H1 (cell line): ENCODE data around the gene DNAJC16. TPM values are rescaled to one million over a fixed set of nuclear protein-coding genes. Genes with fewer than 3 reads are reported as not detected.

Source experiments
- CTCF ChIA-PET: fragments of 300-600 bp; sonication (Branson Sonifier 250); formaldehyde crosslinking; loops from one replicate; lab custom pipeline; 2021; ENCODE audit not compliant: partially characterized antibody; lab: Charles Lee
- POLR2A ChIA-PET: fragments of 300-600 bp; sonication (Branson Sonifier 250); formaldehyde crosslinking; loops from one replicate; lab custom pipeline; 2021; ENCODE audit warnings: inconsistent platforms; ENCODE audit not compliant: partially characterized antibody; lab: Charles Lee
- DNase-seq, 2 experiments: peaks; one replicate each; pipeline versions ENCODE4 v3.0.0 to v3.0.0-alpha.2; 2010 to 2022; ENCODE audit warnings: low spot score in 2 of 2, low read depth in 1 of 2, mixed read lengths in 1 of 2
- FAIRE-seq: peaks from 2 replicates; lab custom pipeline; 2011; peaks lifted over from hg19 to GRCh38; lab: Jason Lieb, UNC
- H2AFZ ChIP-seq: 2 replicates; pipeline ENCODE4 v1.8.1; 2012; ENCODE audit warnings: low read length, inconsistent platforms
- H2AK5ac ChIP-seq: 2 replicates; pipeline ENCODE4 v1.6.1; 2013; ENCODE audit warnings: low read depth, low read length
- H2BK120ac ChIP-seq: replicated peaks from 2 replicates; pipeline ENCODE3; 2013; ENCODE audit warnings: low read depth, low read length, inconsistent platforms
- H2BK12ac ChIP-seq: 2 replicates; pipeline ENCODE4 v1.6.1; 2013; ENCODE audit warnings: low read depth, low read length
- H2BK15ac ChIP-seq: 2 replicates; pipeline ENCODE4 v1.6.1; 2013; ENCODE audit warnings: low read length
- H2BK20ac ChIP-seq: 2 replicates; pipeline ENCODE4 v1.6.1; 2013; ENCODE audit warnings: low read length
- H2BK5ac ChIP-seq: 2 replicates; pipeline ENCODE4 v1.6.1; 2013; ENCODE audit warnings: low read depth, low read length
- H3K14ac ChIP-seq: 2 replicates; pipeline ENCODE4 v1.6.1; 2013; ENCODE audit warnings: inconsistent platforms; ENCODE audit not compliant: insufficient read length
- H3K18ac ChIP-seq: 2 replicates; pipeline ENCODE4 v1.6.1; 2013; ENCODE audit warnings: low read length; ENCODE audit errors: extremely low read depth
- H3K23ac ChIP-seq: 2 replicates; pipeline ENCODE4 v1.6.1; 2013; ENCODE audit warnings: inconsistent platforms; ENCODE audit not compliant: insufficient read length
- H3K23me2 ChIP-seq: 2 replicates; pipeline ENCODE4 v1.6.1; 2013; ENCODE audit warnings: low read depth, low read length
- H3K27ac ChIP-seq: 2 replicates; pipeline ENCODE4 v1.6.1; 2011; ENCODE audit warnings: low read depth, low read length, inconsistent platforms
- H3K27me3 ChIP-seq, 4 experiments: replicated peaks in 1 of 4; 1 replicate in 1 of 4; 2 replicates in 3 of 4; pipeline versions ENCODE4 v1.6.1 to v1.8.1; 2011 to 2013; ENCODE audit warnings: low read length in 3 of 4, mild to moderate bottlenecking in 3 of 4, inconsistent platforms in 2 of 4, mixed read lengths in 2 of 4, moderate library complexity in 1 of 4; ENCODE audit not compliant: control insufficient read depth in 3 of 4, insufficient read depth in 3 of 4; ENCODE audit errors: extremely low read depth in 1 of 4
- H3K36me3 ChIP-seq, 4 experiments: 2 replicates each; pipeline versions ENCODE4 v1.6.1 to v1.8.1; 2011 to 2013; ENCODE audit warnings: mild to moderate bottlenecking in 4 of 4, low read length in 3 of 4, moderate library complexity in 2 of 4, control low read depth in 1 of 4, inconsistent platforms in 1 of 4; ENCODE audit not compliant: insufficient read depth in 4 of 4, control insufficient read depth in 2 of 4
- H3K4ac ChIP-seq: replicated peaks from 2 replicates; pipeline ENCODE3; 2013; ENCODE audit warnings: low read length, low read depth, mixed read lengths, inconsistent platforms; ENCODE audit not compliant: insufficient read length
- H3K4me1 ChIP-seq, 4 experiments: replicated peaks in 1 of 4; 1 replicate in 1 of 4; 2 replicates in 3 of 4; pipeline versions ENCODE4 v1.6.1 to v1.8.1; 2011 to 2013; ENCODE audit warnings: low read length in 3 of 4, inconsistent platforms in 2 of 4, mixed read lengths in 1 of 4; ENCODE audit not compliant: insufficient read depth in 4 of 4, control insufficient read depth in 3 of 4
- H3K4me2 ChIP-seq, 2 experiments: 2 replicates each; pipeline versions ENCODE4 v1.6.1 to v1.8.1; 2011 to 2013; ENCODE audit warnings: low read depth in 2 of 2, low read length in 2 of 2, control low read depth in 1 of 2, inconsistent platforms in 1 of 2, mild to moderate bottlenecking in 1 of 2; ENCODE audit not compliant: insufficient read depth in 1 of 2
- H3K4me3 ChIP-seq, 4 experiments: fragments of 200-600, 300-600 bp in 1 of 4; sonication (generic), shearing (Covaris generic), sonication (Bioruptor Twin) in 1 of 4; 2 replicates each; pipeline versions ENCODE4 v1.5.1 to v1.8.1; 2011 to 2016; ENCODE audit warnings: low read length in 4 of 4, low read depth in 3 of 4, control low read depth in 2 of 4, inconsistent platforms in 2 of 4, mild to moderate bottlenecking in 2 of 4, mixed read lengths in 1 of 4, moderate library complexity in 1 of 4; ENCODE audit not compliant: insufficient read depth in 2 of 4; ENCODE audit errors: extremely low read depth in 1 of 4
- H3K56ac ChIP-seq: replicated peaks from 2 replicates; pipeline ENCODE3; 2013; ENCODE audit warnings: low read depth, mild to moderate bottlenecking, mixed read lengths, low read length, inconsistent platforms; ENCODE audit not compliant: insufficient read length
- H3K79me1 ChIP-seq: 2 replicates; pipeline ENCODE4 v1.6.1; 2013; ENCODE audit warnings: low read depth, low read length, control low read depth
- H3K79me2 ChIP-seq, 2 experiments: 2 replicates each; pipeline versions ENCODE4 v1.6.1 to v1.8.1; 2012 to 2013; ENCODE audit warnings: low read length in 2 of 2, mild to moderate bottlenecking in 2 of 2, inconsistent platforms in 1 of 2; ENCODE audit not compliant: insufficient read depth in 2 of 2, control insufficient read depth in 1 of 2
- H3K9ac ChIP-seq, 4 experiments: replicated peaks in 1 of 4; 1 replicate in 1 of 4; 2 replicates in 3 of 4; pipeline versions ENCODE4 v1.6.1 to v1.8.1; 2011 to 2013; ENCODE audit warnings: low read depth in 3 of 4, low read length in 3 of 4, control low read depth in 2 of 4, mild to moderate bottlenecking in 2 of 4, moderate library complexity in 2 of 4, inconsistent platforms in 1 of 4; ENCODE audit errors: extremely low read depth in 1 of 4
- H3K9me3 ChIP-seq, 2 experiments: 2 replicates each; pipeline versions ENCODE4 v1.6.1 to v1.8.1; 2012 to 2013; ENCODE audit warnings: mild to moderate bottlenecking in 2 of 2, moderate library complexity in 2 of 2, control low read depth in 1 of 2, inconsistent platforms in 1 of 2, low read depth in 1 of 2, low read length in 1 of 2, mixed read lengths in 1 of 2; ENCODE audit not compliant: insufficient read depth in 2 of 2
- H4K20me1 ChIP-seq, 2 experiments: replicated peaks in 1 of 2; 2 replicates each; pipeline versions ENCODE3 to v1.8.1; 2011 to 2013; ENCODE audit warnings: inconsistent platforms in 2 of 2, low read length in 2 of 2, mild to moderate bottlenecking in 1 of 2; ENCODE audit not compliant: insufficient read depth in 2 of 2, control insufficient read depth in 1 of 2
- H4K5ac ChIP-seq: 2 replicates; pipeline ENCODE4 v1.6.1; 2013; ENCODE audit warnings: low read length, low read depth, mixed read lengths, inconsistent platforms; ENCODE audit not compliant: insufficient read length
- H4K8ac ChIP-seq: 2 replicates; pipeline ENCODE4 v1.8.0; 2013; ENCODE audit warnings: mild to moderate bottlenecking, moderate library complexity, low read length, inconsistent platforms; ENCODE audit not compliant: insufficient read depth; ENCODE audit errors: extremely low read depth
- H4K91ac ChIP-seq: replicated peaks from 2 replicates; pipeline ENCODE3; 2013; ENCODE audit warnings: low read length, mixed read lengths, inconsistent platforms; ENCODE audit not compliant: insufficient read length
- BRCA1 ChIP-seq: IDR thresholded peaks from 2 replicates; pipeline ENCODE4 v1.6.1; 2012; ENCODE audit warnings: low read depth, low read length, improper control_type of control experiment
- PHF8 ChIP-seq: fragments of 200-600 bp; sonication (generic); conservative IDR thresholded peaks from 2 replicates; pipeline ENCODE4 v1.7.1; 2012; ENCODE audit warnings: low read depth, mild to moderate bottlenecking, inconsistent platforms, low read length, moderate library complexity
- ZNF274 ChIP-seq: IDR thresholded peaks from 2 replicates; pipeline ENCODE4 v1.7.0; 2012; ENCODE audit warnings: low read length, borderline replicate concordance; ENCODE audit errors: extremely low read depth
- WGBS, 2 experiments: shearing (Covaris generic) in 1 of 2; methylation state at CpG; one replicate each; pipeline versions ENCODE4 v1.1.6 to v1.1.7; 2013 to 2015; ENCODE audit warnings: low lambda C conversion rate in 2 of 2, mixed read lengths in 2 of 2, inconsistent platforms in 1 of 2, low coverage in 1 of 2, missing lambda C conversion rate in 1 of 2; ENCODE audit not compliant: insufficient replicate concordance in 2 of 2, insufficient coverage in 1 of 2, insufficient read length in 1 of 2; ENCODE audit errors: extremely low coverage in 1 of 2, missing lambda C conversion rate in 1 of 2; 5-methylcytosine and 5-hydroxymethylcytosine counted together
- polyA plus RNA-seq, 7 experiments: library from polyadenylated mRNA; depleted of rRNA in 3 of 7; stranded (reverse) in 5 of 7; unstranded in 2 of 7; fragments of >200 nt in 5 of 7; fragments of 200-250 nt in 2 of 7; gene quantifications; 1 replicate in 5 of 7; 2 replicates in 1 of 7; 4 replicates in 1 of 7; pipeline versions ENCODE4 v1.2.1 to v1.2.3, GENCODE V29; 2011 to 2013; ENCODE audit warnings: missing spikeins in 2 of 7, mixed read lengths in 2 of 7
- total RNA-seq: library from RNA; stranded (reverse); fragmentation: NEBNext Ultra II Directional; extraction: Animal tissue kit (Norgen Biotek cat#: 25700); gene quantifications from 2 replicates; pipeline ENCODE4 v1.2.1, GENCODE V29; 2021

DNAJC16 gene
- total and polyA plus RNA-seq, 2 of the 8 experiments (the other 6 are each of a cell fraction or from before 2014, with no cell fraction given) = 7.9 to 23.3 TPM

GRCh38 chr1:15559189-15559810 lies 32.7 kb downstream of the DNAJC16 start:
- FAIRE-seq (no peak), DNase-seq (no peak)
- H2BK12ac ChIP-seq = no peak overlapping the region
- no peak overlapping the region for H4K91ac ChIP-seq
- H4K20me1 ChIP-seq = no peaks in the 10 kb centered on the region
- ChIA-PET CTCF (no interaction called here), POLR2A (interaction anchor here (1.1 kb wide), 1 partner anchor 51 kb away, joined by 3 read pairs; no protein-coding TSS in a partner anchor)
- no peak overlapping the region for H4K8ac ChIP-seq
- H3K56ac ChIP-seq = no peak overlapping the region
- WGBS, 2 experiments = 91% methylated on average over 12 of the region's 12 CpGs; no CpG with 5 or more reads in 1 of the 2 experiments
- H3K4me1 ChIP-seq = no peaks in the 10 kb centered on the region
- no peak overlapping the region for H2BK5ac ChIP-seq
- H3K27me3 ChIP-seq = no peaks in the 10 kb centered on the region
- no peak overlapping the region for H2AK5ac ChIP-seq
- H3K9me3 ChIP-seq = no peaks in the 10 kb centered on the region
- H3K18ac ChIP-seq = no peak overlapping the region
- no peak overlapping the region for H3K4me2 ChIP-seq
- H3K27ac ChIP-seq = no peak overlapping the region
- no peak overlapping the region for H4K5ac ChIP-seq
- no peak overlapping the region for H3K14ac ChIP-seq
- no peak overlapping the region for H2BK120ac ChIP-seq
- no peaks in the 10 kb centered on the region for H3K79me2 ChIP-seq
- H3K4ac ChIP-seq = no peak overlapping the region
- H2AFZ ChIP-seq = no peak overlapping the region
- H3K23me2 ChIP-seq = no peaks in the 10 kb centered on the region
- peaks cover 0 to 37% (median 18%) of the 10 kb centered on the region in 4 experiments; a peak in 6 of 8 replicates for H3K36me3 ChIP-seq
- no peak overlapping the region for H3K4me3 ChIP-seq
- H3K79me1 ChIP-seq = no peaks in the 10 kb centered on the region
- H2BK20ac ChIP-seq = no peak overlapping the region
- no peak overlapping the region for H3K9ac ChIP-seq
- H2BK15ac ChIP-seq = no peak overlapping the region
- H3K23ac ChIP-seq = no peak overlapping the region
- no peak for TF ChIP-seq PHF8
- TF ChIP-seq BRCA1 = no peak
- no peak for TF ChIP-seq ZNF274
